OCI-LY1 (cell line): Measurements from ENCODE around the gene SALL1.

Experiments used
- H2AFZ ChIP-seq: fragments of 200-600 bp; sonication (generic), shearing (Covaris generic); 2 replicates; pipeline ENCODE4 v1.6.0; 2014; ENCODE audit warnings: antibody characterized with exemption, mild to moderate bottlenecking, low read length
- H3F3A ChIP-seq: fragments of 200-600 bp; sonication (generic), shearing (Covaris generic); 2 replicates; pipeline ENCODE4 v1.6.0; 2014; ENCODE audit warnings: mild to moderate bottlenecking, antibody characterized with exemption, low read length, moderate library complexity; ENCODE audit not compliant: insufficient read depth
- H3K27ac ChIP-seq: fragments of 200-600 bp; sonication (generic); 2 replicates; pipeline ENCODE4 v1.5.1; 2014; ENCODE audit warnings: low read length, mixed run types, mild to moderate bottlenecking, low read depth; ENCODE audit not compliant: poor library complexity, severe bottlenecking
- H3K27me3 ChIP-seq: fragments of 200-600 bp; sonication (generic); 2 replicates; pipeline ENCODE4 v1.6.0; 2014; ENCODE audit warnings: antibody characterized with exemption, mild to moderate bottlenecking, low read length, moderate library complexity; ENCODE audit not compliant: insufficient read depth
- H3K36me3 ChIP-seq: fragments of 200-600 bp; sonication (generic); 2 replicates; pipeline ENCODE4 v1.6.1; 2014; ENCODE audit warnings: mild to moderate bottlenecking, antibody characterized with exemption, low read length, moderate library complexity, mixed read lengths; ENCODE audit not compliant: insufficient read depth
- H3K4me1 ChIP-seq: fragments of 200-600 bp; sonication (generic); 2 replicates; pipeline ENCODE4 v1.5.1; 2014; ENCODE audit warnings: mild to moderate bottlenecking, low read length, moderate library complexity; ENCODE audit not compliant: insufficient read depth, severe bottlenecking
- H3K4me2 ChIP-seq: fragments of 200-600 bp; sonication (generic), shearing (Covaris generic); 2 replicates; pipeline ENCODE4 v1.6.1; 2014; ENCODE audit warnings: low read length
- H3K4me3 ChIP-seq: fragments of 200-600 bp; sonication (generic); 2 replicates; pipeline ENCODE4 v1.5.1; 2014; ENCODE audit warnings: low read length, low read depth, mild to moderate bottlenecking, mixed read lengths; ENCODE audit not compliant: poor library complexity, severe bottlenecking
- H3K79me2 ChIP-seq: fragments of 200-600 bp; shearing (Covaris generic); 2 replicates; pipeline ENCODE4 v1.6.1; 2016; ENCODE audit warnings: mixed run types, low read length, mixed read lengths; ENCODE audit not compliant: insufficient read depth
- H3K9ac ChIP-seq: fragments of 200-600 bp; sonication (generic), shearing (Covaris generic); 2 replicates; pipeline ENCODE4 v1.6.1; 2014; ENCODE audit warnings: mild to moderate bottlenecking, low read length, mixed read lengths
- H3K9me2 ChIP-seq: fragments of 200-600 bp; sonication (generic), shearing (Covaris generic); 2 replicates; pipeline ENCODE4 v1.6.1; 2014; ENCODE audit warnings: low read depth, mild to moderate bottlenecking, low read length, mixed read lengths
- H3K9me3 ChIP-seq: fragments of 200-600 bp; shearing (Covaris generic); 2 replicates; pipeline ENCODE4 v1.6.1; 2014; ENCODE audit warnings: low read length, mixed read lengths
- H4K20me1 ChIP-seq: fragments of 200-600 bp; sonication (generic), shearing (Covaris generic); 2 replicates; pipeline ENCODE4 v1.6.0; 2016; ENCODE audit warnings: mild to moderate bottlenecking, low read length; ENCODE audit not compliant: insufficient read depth
- EZH2 ChIP-seq: fragments of 200-600 bp; sonication (generic), shearing (Covaris generic); IDR thresholded peaks from 2 replicates; pipeline ENCODE4 v1.8.0; 2017; ENCODE audit warnings: borderline replicate concordance, mixed run types, mild to moderate bottlenecking, antibody characterized with exemption, low read length, moderate library complexity, mixed read lengths
- TF ChIP-seq, protein P1 (sequence below): fragments of 200-600 bp; sonication (generic), shearing (Covaris generic); IDR thresholded peaks from 2 replicates; pipeline ENCODE4 v1.5.1; 2017; ENCODE audit warnings: mild to moderate bottlenecking, antibody characterized with exemption, low read length, moderate library complexity, mixed read lengths

The SALL1 gene

DNA sequence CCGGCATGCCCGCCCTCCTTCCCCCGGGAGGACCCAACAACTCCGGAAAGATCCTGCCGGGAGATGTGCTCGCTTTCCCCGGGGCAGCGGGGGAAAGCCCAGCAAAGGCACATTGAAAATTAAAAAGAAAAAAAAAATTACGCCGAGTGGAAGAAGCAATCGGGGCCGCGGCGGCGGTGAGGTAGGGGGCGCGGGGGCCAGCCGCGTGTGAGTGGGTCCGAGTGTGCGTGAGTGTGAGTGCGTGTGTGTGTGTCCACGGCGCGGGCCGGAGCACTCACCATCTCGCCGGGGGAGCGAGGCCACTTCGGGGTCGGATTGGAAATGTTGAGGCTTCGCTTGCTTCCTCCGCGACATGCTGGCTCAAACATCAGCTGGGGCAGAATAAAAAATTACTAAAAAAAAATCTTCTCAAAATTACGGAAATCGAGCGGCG lies at the start of gene SALL1:
SALL1 (minus strand) TSS at position 383 of the 433 bp plus-strand sequence; CDS start at position 354, 29 bp downstream.
- Histone ChIP-seq H3K27ac (no peak within 1 kb of the TSS), H3K79me2 (no peaks in the 10 kb centered on the region), H3K9me3 (no peaks in the 10 kb centered on the region), H3K9me2 (no peaks in the 10 kb centered on the region), H3K27me3 (no peaks in the 10 kb centered on the region), H3K4me2 (no peak within 1 kb of the TSS), H3K4me3 (no peak within 1 kb of the TSS), H3K4me1 (no peaks in the 10 kb centered on the region), H4K20me1 (no peaks in the 10 kb centered on the region), H3F3A (no peaks in the 10 kb centered on the region), H3K9ac (no peak within 1 kb of the TSS), H2AFZ (no peak within 1 kb of the TSS), H3K36me3 (no peaks in the 10 kb centered on the region)
- TF ChIP-seq, protein P1, sequence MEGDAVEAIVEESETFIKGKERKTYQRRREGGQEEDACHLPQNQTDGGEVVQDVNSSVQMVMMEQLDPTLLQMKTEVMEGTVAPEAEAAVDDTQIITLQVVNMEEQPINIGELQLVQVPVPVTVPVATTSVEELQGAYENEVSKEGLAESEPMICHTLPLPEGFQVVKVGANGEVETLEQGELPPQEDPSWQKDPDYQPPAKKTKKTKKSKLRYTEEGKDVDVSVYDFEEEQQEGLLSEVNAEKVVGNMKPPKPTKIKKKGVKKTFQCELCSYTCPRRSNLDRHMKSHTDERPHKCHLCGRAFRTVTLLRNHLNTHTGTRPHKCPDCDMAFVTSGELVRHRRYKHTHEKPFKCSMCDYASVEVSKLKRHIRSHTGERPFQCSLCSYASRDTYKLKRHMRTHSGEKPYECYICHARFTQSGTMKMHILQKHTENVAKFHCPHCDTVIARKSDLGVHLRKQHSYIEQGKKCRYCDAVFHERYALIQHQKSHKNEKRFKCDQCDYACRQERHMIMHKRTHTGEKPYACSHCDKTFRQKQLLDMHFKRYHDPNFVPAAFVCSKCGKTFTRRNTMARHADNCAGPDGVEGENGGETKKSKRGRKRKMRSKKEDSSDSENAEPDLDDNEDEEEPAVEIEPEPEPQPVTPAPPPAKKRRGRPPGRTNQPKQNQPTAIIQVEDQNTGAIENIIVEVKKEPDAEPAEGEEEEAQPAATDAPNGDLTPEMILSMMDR, result no peak
- no peak for TF ChIP-seq EZH2

DNA sequence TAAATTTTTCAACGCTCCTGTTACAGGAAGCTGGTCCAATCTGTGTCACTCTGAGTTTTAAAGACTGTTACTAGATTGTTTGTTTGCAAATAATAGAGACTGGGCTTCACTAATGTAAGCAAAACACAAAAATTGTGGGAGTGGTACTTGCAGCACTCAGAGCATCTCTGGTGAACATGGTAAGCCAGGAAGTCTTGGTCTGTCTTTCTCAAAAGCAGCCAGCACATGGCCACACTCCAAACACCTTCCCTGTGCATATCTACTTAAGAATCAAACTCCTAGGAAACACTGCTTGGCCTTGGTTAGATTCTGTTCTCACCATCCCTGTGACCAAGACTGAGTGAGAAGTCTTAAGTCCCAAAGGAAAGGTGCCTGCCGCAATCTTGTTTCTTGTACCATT lies 49.7 kb upstream of the SALL1 start:
- H3K27me3 ChIP-seq, result no peaks in the 10 kb centered on the region
- H3K27ac ChIP-seq, result no peak overlapping the region
- H3K9ac ChIP-seq, result no peak overlapping the region
- no peaks in the 10 kb centered on the region for H3F3A ChIP-seq
- H3K4me2 ChIP-seq, result no peak overlapping the region
- H3K9me2 ChIP-seq, result no peaks in the 10 kb centered on the region
- no peak overlapping the region for H2AFZ ChIP-seq
- peaks cover 4% of the 10 kb centered on the region; the same call in 1 of the 2 replicates for H3K9me3 ChIP-seq
- H3K36me3 ChIP-seq, result no peaks in the 10 kb centered on the region
- H3K4me1 ChIP-seq, result no peaks in the 10 kb centered on the region
- no peaks in the 10 kb centered on the region for H3K79me2 ChIP-seq
- TF ChIP-seq, protein P1, result no peak
- no peak for TF ChIP-seq EZH2
- no peak overlapping the region for H3K4me3 ChIP-seq
- no peaks in the 10 kb centered on the region for H4K20me1 ChIP-seq

DNA sequence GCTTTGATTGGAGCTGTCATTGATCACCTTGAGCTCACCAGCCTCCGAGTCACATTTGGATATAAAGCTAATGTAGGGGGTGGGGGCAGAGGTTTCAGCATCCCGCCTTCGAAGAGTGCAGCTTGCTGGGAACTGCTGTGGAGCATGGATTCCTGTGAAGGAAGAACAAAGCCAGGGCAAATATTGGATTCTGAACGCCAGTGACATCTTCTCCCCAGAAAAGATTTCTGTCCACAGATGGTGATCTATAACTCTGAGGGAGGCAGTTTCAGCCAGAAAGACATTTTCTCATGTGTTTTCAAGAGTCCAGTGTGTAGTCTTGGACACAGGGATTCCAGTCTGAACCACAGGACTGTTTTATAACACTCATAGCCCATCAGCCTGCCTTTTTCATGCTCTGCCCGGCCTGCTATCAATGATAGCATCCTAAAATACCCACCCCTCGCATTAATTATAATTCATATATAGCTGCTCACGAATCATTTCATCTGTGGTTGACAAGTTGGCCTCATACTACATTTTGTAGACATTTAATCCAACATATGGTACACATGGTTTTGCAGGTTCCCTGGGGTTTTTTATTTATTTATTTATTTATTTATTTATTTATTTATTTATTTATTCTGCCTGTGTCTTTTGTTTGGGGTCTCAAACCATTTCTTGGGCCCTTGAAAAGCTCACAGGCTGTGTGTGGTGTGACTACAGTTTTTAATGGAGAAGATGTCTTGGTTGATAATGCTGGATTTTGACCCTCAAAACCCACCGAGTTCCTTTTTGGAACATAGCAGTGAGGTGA lies 47.1 kb upstream of the SALL1 start:
- Histone ChIP-seq H4K20me1 (no peaks in the 10 kb centered on the region), H2AFZ (no peak overlapping the region), H3K79me2 (no peaks in the 10 kb centered on the region), H3K27me3 (no peaks in the 10 kb centered on the region), H3K36me3 (no peaks in the 10 kb centered on the region), H3K4me1 (no peaks in the 10 kb centered on the region), H3K27ac (no peak overlapping the region), H3K9me2 (no peaks in the 10 kb centered on the region), H3K9ac (no peak overlapping the region), H3K9me3 (peaks cover 4% of the 10 kb centered on the region; the same call in 1 of the 2 replicates), H3K4me3 (no peak overlapping the region), H3F3A (no peaks in the 10 kb centered on the region), H3K4me2 (no peak overlapping the region)
- no peak for TF ChIP-seq EZH2
- TF ChIP-seq, protein P1, result no peak
